ENCODE measurements around the gene CUX1. TPM values are rescaled to one million over a fixed set of nuclear protein-coding genes. Genes with fewer than 3 reads are reported as not detected.

CUX1 gene
- total RNA-seq, 1 donor from 2014 or later: 89.1 TPM

DNA sequence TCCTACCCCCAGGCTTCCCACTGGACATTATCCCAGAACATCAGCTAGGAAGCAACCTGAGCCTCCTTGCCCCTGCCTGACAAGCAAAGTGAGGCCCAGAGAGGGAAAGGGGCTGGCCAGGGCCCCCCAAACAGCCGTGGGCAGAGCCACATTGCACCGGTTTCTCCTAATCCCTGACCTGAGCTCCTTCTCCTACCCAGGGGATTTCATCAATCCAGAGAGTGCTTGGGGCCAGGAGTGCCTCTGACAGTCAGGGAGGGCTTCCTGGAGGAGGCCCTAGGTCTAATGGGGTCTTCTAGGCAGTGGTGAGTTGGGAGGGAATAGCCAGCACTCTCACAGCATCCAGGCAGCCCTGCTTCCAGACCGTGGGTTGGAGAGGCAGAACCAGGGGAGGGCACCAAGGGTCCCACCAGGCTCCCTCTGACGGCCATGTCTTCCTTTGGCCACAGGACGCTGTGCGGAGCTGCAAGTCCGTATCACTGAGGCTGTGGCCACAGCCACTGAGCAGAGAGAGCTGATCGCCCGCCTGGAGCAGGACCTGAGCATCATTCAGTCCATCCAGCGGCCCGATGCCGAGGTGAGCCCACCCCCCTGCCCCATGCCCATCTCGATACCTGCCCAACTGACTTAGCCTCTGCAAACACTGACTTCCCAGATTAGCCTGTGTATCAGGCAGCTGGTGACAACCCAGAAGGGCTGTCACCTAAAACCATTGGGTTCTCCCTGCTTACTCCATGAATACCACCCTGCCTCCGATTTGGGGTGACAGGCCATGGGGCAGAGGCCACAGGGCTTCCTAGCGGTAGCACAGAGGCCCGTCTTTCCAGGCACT lies 455.7 kb downstream of the CUX1 start:
- H3K36me3 Mint-ChIP-seq (ENCODE audit: unreplicated experiment): no peaks in the 10 kb centered on the region
- no peaks in the 10 kb centered on the region for H3K27me3 Mint-ChIP-seq (ENCODE audit: unreplicated experiment)
- DNase-seq (ENCODE audit: extremely low spot score, unreplicated experiment): no peak
- TF ChIP-seq, protein P1, sequence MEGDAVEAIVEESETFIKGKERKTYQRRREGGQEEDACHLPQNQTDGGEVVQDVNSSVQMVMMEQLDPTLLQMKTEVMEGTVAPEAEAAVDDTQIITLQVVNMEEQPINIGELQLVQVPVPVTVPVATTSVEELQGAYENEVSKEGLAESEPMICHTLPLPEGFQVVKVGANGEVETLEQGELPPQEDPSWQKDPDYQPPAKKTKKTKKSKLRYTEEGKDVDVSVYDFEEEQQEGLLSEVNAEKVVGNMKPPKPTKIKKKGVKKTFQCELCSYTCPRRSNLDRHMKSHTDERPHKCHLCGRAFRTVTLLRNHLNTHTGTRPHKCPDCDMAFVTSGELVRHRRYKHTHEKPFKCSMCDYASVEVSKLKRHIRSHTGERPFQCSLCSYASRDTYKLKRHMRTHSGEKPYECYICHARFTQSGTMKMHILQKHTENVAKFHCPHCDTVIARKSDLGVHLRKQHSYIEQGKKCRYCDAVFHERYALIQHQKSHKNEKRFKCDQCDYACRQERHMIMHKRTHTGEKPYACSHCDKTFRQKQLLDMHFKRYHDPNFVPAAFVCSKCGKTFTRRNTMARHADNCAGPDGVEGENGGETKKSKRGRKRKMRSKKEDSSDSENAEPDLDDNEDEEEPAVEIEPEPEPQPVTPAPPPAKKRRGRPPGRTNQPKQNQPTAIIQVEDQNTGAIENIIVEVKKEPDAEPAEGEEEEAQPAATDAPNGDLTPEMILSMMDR (IDR thresholded peaks at IDR 0.05): no peak
- peaks cover 3% of the 10 kb centered on the region for H3K4me1 Mint-ChIP-seq (ENCODE audit: unreplicated experiment)
- no peak overlapping the region for H3K4me3 Mint-ChIP-seq (ENCODE audit: unreplicated experiment)
- H3K27ac Mint-ChIP-seq (ENCODE audit: unreplicated experiment): no peak overlapping the region
- no peaks in the 10 kb centered on the region for H3K9me3 Mint-ChIP-seq (ENCODE audit: unreplicated experiment)

DNA sequence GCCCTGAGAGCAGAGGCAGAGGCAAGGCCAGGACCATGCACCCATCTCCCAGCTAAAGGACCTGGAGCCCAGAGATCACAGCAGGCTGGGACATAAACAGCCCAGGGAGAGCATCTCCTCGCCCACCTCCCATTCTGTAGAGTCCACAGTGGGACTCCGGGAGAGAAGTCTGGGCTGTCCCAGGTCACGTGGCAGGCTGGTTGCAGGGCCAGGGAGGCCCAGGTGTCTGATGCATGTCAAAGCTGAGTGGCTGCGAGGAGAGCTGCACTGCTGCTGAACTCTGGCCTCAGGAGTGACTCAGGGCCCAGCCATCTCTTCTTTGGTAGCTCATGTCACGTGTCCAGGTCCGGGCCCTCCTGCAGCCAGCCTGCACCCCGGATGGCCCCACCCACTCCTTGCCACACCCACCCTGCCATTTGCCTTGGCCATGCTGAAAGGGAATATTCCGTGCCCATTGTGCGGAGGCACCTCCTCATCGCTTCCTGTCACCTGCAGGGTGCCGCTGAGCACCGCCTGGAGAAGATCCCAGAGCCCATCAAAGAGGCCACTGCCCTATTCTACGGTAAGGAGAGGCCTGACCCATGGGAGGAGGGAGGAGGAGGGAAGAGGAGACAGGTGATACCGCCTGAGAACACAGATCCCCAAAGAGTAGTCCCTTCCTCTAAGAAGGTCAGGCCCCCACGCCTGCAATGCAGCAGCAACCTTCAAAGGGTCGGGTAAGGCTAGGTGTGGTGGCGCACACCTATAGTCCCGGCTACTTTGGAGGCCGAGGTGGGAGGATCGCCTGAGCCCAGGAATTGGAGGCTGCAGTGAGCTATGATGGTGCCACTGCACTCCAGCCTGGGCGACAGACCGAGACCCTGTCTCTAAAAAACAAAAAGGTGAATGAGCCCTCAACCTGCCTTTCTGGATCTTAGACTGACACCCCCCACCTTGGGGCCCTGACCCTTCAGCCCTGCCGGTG lies 456.6 kb downstream of the CUX1 start:
- peaks cover 3% of the 10 kb centered on the region for H3K4me1 Mint-ChIP-seq (ENCODE audit: unreplicated experiment)
- H3K4me3 Mint-ChIP-seq (ENCODE audit: unreplicated experiment): no peak overlapping the region
- H3K36me3 Mint-ChIP-seq (ENCODE audit: unreplicated experiment): no peaks in the 10 kb centered on the region
- DNase-seq (ENCODE audit: extremely low spot score, unreplicated experiment): no peak
- no peaks in the 10 kb centered on the region for H3K9me3 Mint-ChIP-seq (ENCODE audit: unreplicated experiment)
- H3K27ac Mint-ChIP-seq (ENCODE audit: unreplicated experiment): no peak overlapping the region
- TF ChIP-seq, protein P1 (IDR thresholded peaks at IDR 0.05): no peak
- no peaks in the 10 kb centered on the region for H3K27me3 Mint-ChIP-seq (ENCODE audit: unreplicated experiment)

DNA sequence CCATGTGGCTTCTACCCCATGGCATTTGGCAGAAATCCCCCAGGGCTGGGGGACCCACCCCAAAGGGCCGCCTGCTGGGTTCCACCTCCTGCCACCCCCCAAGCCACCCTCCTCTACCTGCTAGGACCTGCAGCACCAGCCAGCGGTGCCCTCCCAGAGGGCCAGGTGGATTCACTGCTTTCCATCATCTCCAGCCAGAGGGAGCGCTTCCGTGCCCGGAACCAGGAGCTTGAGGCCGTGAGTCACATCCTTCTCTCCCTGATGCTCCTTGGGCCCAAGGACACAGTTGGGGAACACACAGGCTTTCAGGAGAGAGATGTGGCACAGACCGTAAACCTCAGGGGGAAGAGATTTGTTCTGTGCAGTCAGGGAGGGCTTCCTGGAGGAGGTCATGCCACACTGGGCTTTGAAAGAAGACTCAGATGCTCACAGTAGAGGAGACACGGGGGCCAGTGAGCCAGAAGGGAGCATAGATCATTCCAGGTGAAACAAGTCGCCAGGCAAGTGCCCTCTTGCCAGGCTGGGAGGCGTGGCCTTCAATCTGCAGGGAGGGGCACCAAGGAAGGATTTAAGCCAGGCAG lies 457.8 kb downstream of the CUX1 start:
- Mint-ChIP-seq H3K4me1 (ENCODE audit: unreplicated experiment) (peaks cover 8% of the 10 kb centered on the region), H3K27me3 (ENCODE audit: unreplicated experiment) (no peaks in the 10 kb centered on the region), H3K9me3 (ENCODE audit: unreplicated experiment) (no peaks in the 10 kb centered on the region), H3K4me3 (ENCODE audit: unreplicated experiment) (no peak overlapping the region), H3K27ac (ENCODE audit: unreplicated experiment) (no peak overlapping the region), H3K36me3 (ENCODE audit: unreplicated experiment) (no peaks in the 10 kb centered on the region)
- TF ChIP-seq, protein P1 (IDR thresholded peaks at IDR 0.05): no peak
- DNase-seq (ENCODE audit: extremely low spot score, unreplicated experiment): no peak

DNA sequence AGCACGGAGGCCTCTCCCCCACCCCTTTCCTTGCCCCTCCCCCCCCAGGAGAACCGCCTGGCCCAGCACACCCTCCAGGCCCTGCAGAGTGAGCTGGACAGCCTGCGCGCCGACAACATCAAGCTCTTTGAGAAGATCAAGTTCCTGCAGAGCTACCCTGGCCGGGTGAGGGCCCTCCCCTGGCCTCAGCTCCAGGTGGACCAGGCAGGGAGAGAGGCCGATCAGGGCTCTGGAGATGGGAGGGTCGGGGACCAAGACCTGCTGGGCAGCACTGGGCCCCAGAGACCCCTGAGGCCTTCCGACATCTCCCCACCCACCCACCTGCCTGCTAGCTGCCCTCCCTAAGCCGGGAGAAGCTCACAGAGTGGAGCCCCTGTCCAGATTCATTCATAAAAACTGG lies 460.5 kb downstream of the CUX1 start:
- DNase-seq (ENCODE audit: extremely low spot score, unreplicated experiment): no peak
- Mint-ChIP-seq H3K4me3 (ENCODE audit: unreplicated experiment) (no peak overlapping the region), H3K9me3 (ENCODE audit: unreplicated experiment) (no peaks in the 10 kb centered on the region), H3K4me1 (ENCODE audit: unreplicated experiment) (peaks cover 5% of the 10 kb centered on the region), H3K27ac (ENCODE audit: unreplicated experiment) (no peak overlapping the region), H3K36me3 (ENCODE audit: unreplicated experiment) (no peaks in the 10 kb centered on the region), H3K27me3 (ENCODE audit: unreplicated experiment) (no peaks in the 10 kb centered on the region)
- TF ChIP-seq, protein P1 (IDR thresholded peaks at IDR 0.05): no peak
